Esophagus squamous epithelium (tissue), 4 donors: ENCODE measurements around the gene GTPBP6.

Experiments used
- POLR2A ChIP-seq, 4 donors: fragments of 450-650 bp; IDR thresholded peaks; one replicate each; pipeline ENCODE4 v1.6.1; 2017; ENCODE audit warnings: antibody characterized with exemption in 4 of 4, mild to moderate bottlenecking in 4 of 4, moderate library complexity in 3 of 4
- TF ChIP-seq, protein P1 (sequence below), 6 experiments: fragments of 450-650 bp in 4 of 6; fragments of 200-600 bp in 2 of 6; sonication (generic) in 2 of 6; IDR thresholded peaks; one replicate each; pipeline ENCODE4 v1.5.1; 2016 to 2019; ENCODE audit warnings: antibody characterized with exemption in 6 of 6, mild to moderate bottlenecking in 4 of 6, moderate library complexity in 4 of 6

GRCh38 chrX:292900-293897, 25.4 kb downstream of the GTPBP6 start:
- TF ChIP-seq, protein P1, sequence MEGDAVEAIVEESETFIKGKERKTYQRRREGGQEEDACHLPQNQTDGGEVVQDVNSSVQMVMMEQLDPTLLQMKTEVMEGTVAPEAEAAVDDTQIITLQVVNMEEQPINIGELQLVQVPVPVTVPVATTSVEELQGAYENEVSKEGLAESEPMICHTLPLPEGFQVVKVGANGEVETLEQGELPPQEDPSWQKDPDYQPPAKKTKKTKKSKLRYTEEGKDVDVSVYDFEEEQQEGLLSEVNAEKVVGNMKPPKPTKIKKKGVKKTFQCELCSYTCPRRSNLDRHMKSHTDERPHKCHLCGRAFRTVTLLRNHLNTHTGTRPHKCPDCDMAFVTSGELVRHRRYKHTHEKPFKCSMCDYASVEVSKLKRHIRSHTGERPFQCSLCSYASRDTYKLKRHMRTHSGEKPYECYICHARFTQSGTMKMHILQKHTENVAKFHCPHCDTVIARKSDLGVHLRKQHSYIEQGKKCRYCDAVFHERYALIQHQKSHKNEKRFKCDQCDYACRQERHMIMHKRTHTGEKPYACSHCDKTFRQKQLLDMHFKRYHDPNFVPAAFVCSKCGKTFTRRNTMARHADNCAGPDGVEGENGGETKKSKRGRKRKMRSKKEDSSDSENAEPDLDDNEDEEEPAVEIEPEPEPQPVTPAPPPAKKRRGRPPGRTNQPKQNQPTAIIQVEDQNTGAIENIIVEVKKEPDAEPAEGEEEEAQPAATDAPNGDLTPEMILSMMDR (IDR thresholded peaks at IDR 0.05), result no peak
- no peak for TF ChIP-seq POLR2A (IDR thresholded peaks at IDR 0.05)
